SU-DHL-6 (cell line): ENCODE data around the gene GNAI2.

Experiments used
- EZH2phosphoT487 ChIP-seq: fragments of 200-600 bp; sonication (generic), shearing (Covaris generic); conservative IDR thresholded peaks from 2 replicates; pipeline ENCODE4 v1.6.1; 2018; ENCODE audit warnings: mild to moderate bottlenecking, antibody characterized with exemption, low read length, moderate library complexity, mixed read lengths
- TF ChIP-seq, protein P1 (sequence below): fragments of 200-600 bp; sonication (generic); IDR thresholded peaks from one replicate; pipeline ENCODE4 v1.5.1; 2017; ENCODE audit warnings: antibody characterized with exemption, mild to moderate bottlenecking, low read length, moderate library complexity; ENCODE audit not compliant: insufficient read depth, poor library complexity, severe bottlenecking

DNA sequence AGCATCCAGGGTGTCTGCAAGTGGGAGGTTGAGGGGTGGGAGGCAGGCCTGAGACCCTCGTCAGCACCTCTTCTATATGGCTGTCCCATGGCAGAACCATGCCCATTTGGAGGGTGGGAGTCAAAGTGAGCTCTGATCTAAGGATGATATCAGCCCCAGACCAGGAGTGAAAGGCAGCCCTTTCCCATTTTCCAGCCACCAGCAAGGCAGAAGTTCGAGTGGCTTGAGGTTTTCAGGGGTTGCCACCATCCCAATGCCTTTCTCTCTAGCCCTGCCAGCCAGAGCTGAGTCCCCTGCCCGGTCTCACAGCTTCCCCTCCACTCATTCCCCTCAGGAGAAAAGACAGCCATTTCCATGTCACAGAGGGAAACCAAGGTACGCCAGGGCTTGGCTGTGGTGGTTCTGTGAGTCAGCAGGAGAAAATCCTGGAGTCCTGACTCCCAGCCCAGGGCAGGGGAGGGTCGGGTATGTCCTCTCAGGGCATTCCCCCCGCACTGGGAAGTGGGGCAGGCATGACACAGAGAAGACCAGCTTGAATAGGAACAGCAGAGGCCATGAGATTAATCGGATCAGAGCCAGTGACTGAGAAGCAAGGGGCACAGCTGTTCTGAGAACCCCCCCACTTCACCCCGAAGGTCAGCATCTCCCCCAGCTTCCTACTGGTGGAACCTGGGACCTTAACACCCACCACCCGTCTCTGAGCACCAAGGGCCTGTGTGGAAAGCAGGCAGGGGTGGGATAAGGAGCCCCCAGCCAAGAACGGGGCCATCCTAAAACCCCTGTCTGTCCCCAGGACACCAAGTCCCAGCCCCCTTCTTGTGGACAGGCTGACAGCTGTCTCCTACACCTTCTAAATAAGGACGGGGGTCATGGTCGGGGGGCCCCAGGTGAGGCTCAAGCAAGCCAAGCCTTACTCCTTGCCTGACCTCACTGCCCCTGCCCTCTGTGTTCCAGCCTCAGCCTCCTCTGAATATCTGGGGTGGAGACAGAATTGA lies 31.9 kb upstream of the GNAI2 start:
- TF ChIP-seq, protein P1, sequence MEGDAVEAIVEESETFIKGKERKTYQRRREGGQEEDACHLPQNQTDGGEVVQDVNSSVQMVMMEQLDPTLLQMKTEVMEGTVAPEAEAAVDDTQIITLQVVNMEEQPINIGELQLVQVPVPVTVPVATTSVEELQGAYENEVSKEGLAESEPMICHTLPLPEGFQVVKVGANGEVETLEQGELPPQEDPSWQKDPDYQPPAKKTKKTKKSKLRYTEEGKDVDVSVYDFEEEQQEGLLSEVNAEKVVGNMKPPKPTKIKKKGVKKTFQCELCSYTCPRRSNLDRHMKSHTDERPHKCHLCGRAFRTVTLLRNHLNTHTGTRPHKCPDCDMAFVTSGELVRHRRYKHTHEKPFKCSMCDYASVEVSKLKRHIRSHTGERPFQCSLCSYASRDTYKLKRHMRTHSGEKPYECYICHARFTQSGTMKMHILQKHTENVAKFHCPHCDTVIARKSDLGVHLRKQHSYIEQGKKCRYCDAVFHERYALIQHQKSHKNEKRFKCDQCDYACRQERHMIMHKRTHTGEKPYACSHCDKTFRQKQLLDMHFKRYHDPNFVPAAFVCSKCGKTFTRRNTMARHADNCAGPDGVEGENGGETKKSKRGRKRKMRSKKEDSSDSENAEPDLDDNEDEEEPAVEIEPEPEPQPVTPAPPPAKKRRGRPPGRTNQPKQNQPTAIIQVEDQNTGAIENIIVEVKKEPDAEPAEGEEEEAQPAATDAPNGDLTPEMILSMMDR = no peak
- TF ChIP-seq EZH2phosphoT487 = no peak
